SK-N-SH (cell line): ENCODE data around the gene CASK. TPM values are rescaled to one million over a fixed set of nuclear protein-coding genes. Genes with fewer than 3 reads are reported as not detected.

Experiments
- CTCF ChIA-PET: fragments of 300-600, 350-600 bp; formaldehyde crosslinking; extraction: SDS; loops from one replicate; lab custom pipeline; 2021; lab: Yijun Ruan, JAX
- POLR2A ChIA-PET: fragments of 350-600 bp; sonication (Branson Sonifier 250); formaldehyde crosslinking; extraction: SDS; loops from one replicate; lab custom pipeline; 2020; ENCODE audit warnings: antibody characterized with exemption, inconsistent platforms; lab: Yijun Ruan, JAX
- DNase-seq: peaks from one replicate; pipeline ENCODE4 v3.0.0; 2012
- H2AFZ ChIP-seq: fragments of 200-600 bp; sonication (generic); 2 replicates; pipeline ENCODE4 v1.8.1; 2016; ENCODE audit warnings: antibody characterized with exemption, mild to moderate bottlenecking, low read depth
- H3F3A ChIP-seq: fragments of 200-600 bp; sonication (generic); replicated peaks from 2 replicates; pipeline ENCODE3; 2016; ENCODE audit warnings: antibody characterized with exemption, mild to moderate bottlenecking; ENCODE audit not compliant: insufficient read depth
- H3K27ac ChIP-seq, 2 experiments: fragments of 200-500 bp in 1 of 2; fragments of 200-600 bp in 1 of 2; sonication (Bioruptor generic) in 1 of 2; sonication (generic), shearing (Covaris generic) in 1 of 2; 2 replicates each; pipeline versions ENCODE4 v1.5.1 to v1.6.1; 2014 to 2016; ENCODE audit warnings: low read depth in 2 of 2, inconsistent platforms in 1 of 2, low read length in 1 of 2, mild to moderate bottlenecking in 1 of 2, mixed read lengths in 1 of 2
- H3K27me3 ChIP-seq: fragments of 200-600 bp; sonication (generic), shearing (Covaris generic); 2 replicates; pipeline ENCODE4 v1.6.1; 2016; ENCODE audit warnings: mixed run types; ENCODE audit not compliant: insufficient read depth
- H3K36me3 ChIP-seq, 2 experiments: fragments of 200-500 bp in 1 of 2; fragments of 200-600 bp in 1 of 2; sonication (Bioruptor generic) in 1 of 2; sonication (generic) in 1 of 2; replicated peaks in 1 of 2; 2 replicates each; pipeline versions ENCODE3 to v1.5.1; 2014 to 2016; ENCODE audit warnings: low read length in 1 of 2, mild to moderate bottlenecking in 1 of 2; ENCODE audit not compliant: insufficient read depth in 2 of 2, control insufficient read depth in 1 of 2
- H3K4me1 ChIP-seq, 2 experiments: fragments of 200-500 bp in 1 of 2; fragments of 200-600 bp in 1 of 2; sonication (Bioruptor generic) in 1 of 2; sonication (generic), shearing (Covaris generic) in 1 of 2; 2 replicates each; pipeline versions ENCODE4 v1.5.1 to v1.6.1; 2014 to 2016; ENCODE audit warnings: low read depth in 1 of 2, low read length in 1 of 2, mixed run types in 1 of 2; ENCODE audit not compliant: insufficient read depth in 2 of 2, control insufficient read depth in 1 of 2
- H3K4me2 ChIP-seq: fragments of 200-600 bp; sonication (generic), shearing (Covaris generic); 2 replicates; pipeline ENCODE4 v1.6.1; 2017; ENCODE audit warnings: mixed run types
- H3K4me3 ChIP-seq, 2 experiments: fragments of 200-500 bp in 1 of 2; fragments of 200-600 bp in 1 of 2; sonication (Bioruptor generic) in 1 of 2; sonication (generic), shearing (Covaris generic) in 1 of 2; 2 replicates each; pipeline versions ENCODE4 v1.5.1 to v1.8.1; 2014 to 2016; ENCODE audit warnings: low read depth in 2 of 2, inconsistent platforms in 1 of 2, low read length in 1 of 2, mild to moderate bottlenecking in 1 of 2, mixed read lengths in 1 of 2, moderate library complexity in 1 of 2
- H3K79me2 ChIP-seq: fragments of 200-600 bp; sonication (generic); 2 replicates; pipeline ENCODE4 v1.8.1; 2017; ENCODE audit warnings: mild to moderate bottlenecking; ENCODE audit not compliant: insufficient read depth
- H3K9ac ChIP-seq: fragments of 200-600 bp; sonication (generic); 2 replicates; pipeline ENCODE4 v1.6.1; 2017; ENCODE audit warnings: mixed run types
- H3K9me2 ChIP-seq: fragments of 200-600 bp; sonication (generic); 2 replicates; pipeline ENCODE4 v1.6.1; 2017; ENCODE audit warnings: mixed run types
- H3K9me3 ChIP-seq: fragments of 200-600 bp; sonication (generic); 2 replicates; pipeline ENCODE4 v1.6.1; 2017; ENCODE audit warnings: mixed run types, mild to moderate bottlenecking, moderate library complexity
- H4K20me1 ChIP-seq: fragments of 200-600 bp; sonication (generic); 2 replicates; pipeline ENCODE4 v1.6.1; 2017; ENCODE audit warnings: mild to moderate bottlenecking, mixed run types; ENCODE audit not compliant: insufficient read depth
- CTCF ChIP-seq: fragments of 200-600 bp; sonication (generic); IDR thresholded peaks from 2 replicates; pipeline ENCODE4 v1.6.1; 2017; ENCODE audit warnings: antibody characterized with exemption, mild to moderate bottlenecking, moderate library complexity
- ELF1 ChIP-seq: IDR thresholded peaks from 2 replicates; pipeline ENCODE4 v1.4.0; 2012
- EP300 ChIP-seq, 2 experiments: IDR thresholded peaks; 2 replicates each; pipeline versions ENCODE4 v1.4.0 to v1.6.1; 2012; ENCODE audit warnings: borderline replicate concordance in 1 of 2, low read depth in 1 of 2, low read length in 1 of 2
- GABPA ChIP-seq: IDR thresholded peaks from 2 replicates; pipeline ENCODE4 v1.4.0; 2012; ENCODE audit warnings: low read depth, mild to moderate bottlenecking
- GATA2 ChIP-seq: sonication (generic); formaldehyde crosslinking; IDR thresholded peaks from 2 replicates; pipeline ENCODE4 v1.5.0; 2020; ENCODE audit warnings: mild to moderate bottlenecking, missing genetic modification reagents
- IRF3 ChIP-seq: fragments of 150-350 bp; IDR thresholded peaks from 2 replicates; pipeline ENCODE4 v1.6.1; 2016; ENCODE audit warnings: mild to moderate bottlenecking, low read depth, low read length
- JUND ChIP-seq: IDR thresholded peaks from 2 replicates; pipeline ENCODE4 v1.4.0; 2012
- MXI1 ChIP-seq: IDR thresholded peaks from 2 replicates; pipeline ENCODE4 v1.6.1; 2012; ENCODE audit warnings: mild to moderate bottlenecking, low read depth, low read length, improper control_type of control experiment
- NRF1 ChIP-seq: IDR thresholded peaks from 2 replicates; pipeline ENCODE4 v1.6.1; 2012; ENCODE audit warnings: low read depth, mild to moderate bottlenecking, low read length
- REST ChIP-seq: IDR thresholded peaks from 2 replicates; pipeline ENCODE4 v1.6.1; 2012; ENCODE audit warnings: mild to moderate bottlenecking, low read depth, low read length, moderate library complexity
- RFX5 ChIP-seq: IDR thresholded peaks from 2 replicates; pipeline ENCODE4 v1.6.1; 2012; ENCODE audit warnings: mild to moderate bottlenecking, improper control_type of control experiment, low read length
- SIN3A ChIP-seq: IDR thresholded peaks from 2 replicates; pipeline ENCODE4 v1.6.1; 2012; ENCODE audit warnings: low read depth, mild to moderate bottlenecking, low read length, moderate library complexity, borderline replicate concordance
- TAF1 ChIP-seq: IDR thresholded peaks from 2 replicates; pipeline ENCODE4 v1.6.1; 2012; ENCODE audit warnings: low read depth, mild to moderate bottlenecking, low read length, moderate library complexity, borderline replicate concordance
- TEAD4 ChIP-seq: IDR thresholded peaks from 2 replicates; pipeline ENCODE4 v1.4.0; 2012; ENCODE audit warnings: mild to moderate bottlenecking, borderline replicate concordance; ENCODE audit not compliant: insufficient read depth
- YY1 ChIP-seq: IDR thresholded peaks from 2 replicates; pipeline ENCODE4 v1.4.0; 2012; ENCODE audit warnings: low read depth, mild to moderate bottlenecking
- ZBTB33 ChIP-seq: IDR thresholded peaks from 2 replicates; pipeline ENCODE4 v1.4.0; 2012; ENCODE audit warnings: low read depth, borderline replicate concordance
- WGBS: methylation state at CpG from one replicate; pipeline ENCODE4 v1.1.6; 2017; ENCODE audit warnings: low lambda C conversion rate; 5-methylcytosine and 5-hydroxymethylcytosine counted together
- polyA plus RNA-seq, 3 experiments: library from polyadenylated mRNA; depleted of rRNA; stranded (reverse); fragments of >200 nt; gene quantifications; 2 replicates each; pipeline ENCODE4 v1.2.3, GENCODE V29; 2012
- TF ChIP-seq, protein P1 (sequence below): IDR thresholded peaks from 2 replicates; pipeline ENCODE4; 2012
- TF ChIP-seq, protein P2 (sequence below): IDR thresholded peaks from 2 replicates; pipeline ENCODE4 v1.4.0; 2012; ENCODE audit warnings: low read depth

Gene CASK
- polyA plus RNA-seq, 1 of the 3 experiments (the other 2 are of a cell fraction): 7.0 TPM

- H3F3A ChIP-seq: no peaks in the 10 kb centered on the region
- H3K9me3 ChIP-seq: no peaks in the 10 kb centered on the region
- ChIA-PET CTCF (no interaction called here), POLR2A (no interaction called here)
- H3K9me2 ChIP-seq: no peaks in the 10 kb centered on the region
- no peak overlapping the region for H3K4me3 ChIP-seq
- no peaks in the 10 kb centered on the region; the same call in 1 of the 2 replicates for H3K27me3 ChIP-seq
- no peak overlapping the region for H3K9ac ChIP-seq
- TF ChIP-seq ELF1: no peak
- no peak for TF ChIP-seq RFX5
- TF ChIP-seq YY1: no peak
- TF ChIP-seq SIN3A: no peak
- TF ChIP-seq EP300 (IDR thresholded peaks at IDR 0.05; ENCODE audit: borderline replicate concordance in 1 of 2, low read depth in 1 of 2, low read length in 1 of 2): no peak
- no peak for TF ChIP-seq REST
- TF ChIP-seq TAF1: no peak
- no peak for TF ChIP-seq TEAD4
- no peak for TF ChIP-seq GABPA
- TF ChIP-seq GATA2: no peak
- TF ChIP-seq CTCF: no peak
- no peaks in the 10 kb centered on the region for H3K4me1 ChIP-seq
- no peaks in the 10 kb centered on the region for H3K36me3 ChIP-seq
- no peak for DNase-seq
- no peak overlapping the region for H3K27ac ChIP-seq
- no peaks in the 10 kb centered on the region for H3K79me2 ChIP-seq
- no peak overlapping the region for H3K4me2 ChIP-seq
- H4K20me1 ChIP-seq: no peaks in the 10 kb centered on the region
- no peak overlapping the region for H2AFZ ChIP-seq
- WGBS: 66% methylated on average over 6 of the region's 6 CpGs
Measured at GRCh38 chrX:41802958-41803357, 120.4 kb downstream of the CASK start.

- H4K20me1 ChIP-seq: no peaks in the 10 kb centered on the region
- no peak for TF ChIP-seq MXI1
- no peak for TF ChIP-seq GABPA
- no peak for TF ChIP-seq IRF3
- no peak for TF ChIP-seq JUND
- TF ChIP-seq TAF1: no peak
- TF ChIP-seq, protein P1, sequence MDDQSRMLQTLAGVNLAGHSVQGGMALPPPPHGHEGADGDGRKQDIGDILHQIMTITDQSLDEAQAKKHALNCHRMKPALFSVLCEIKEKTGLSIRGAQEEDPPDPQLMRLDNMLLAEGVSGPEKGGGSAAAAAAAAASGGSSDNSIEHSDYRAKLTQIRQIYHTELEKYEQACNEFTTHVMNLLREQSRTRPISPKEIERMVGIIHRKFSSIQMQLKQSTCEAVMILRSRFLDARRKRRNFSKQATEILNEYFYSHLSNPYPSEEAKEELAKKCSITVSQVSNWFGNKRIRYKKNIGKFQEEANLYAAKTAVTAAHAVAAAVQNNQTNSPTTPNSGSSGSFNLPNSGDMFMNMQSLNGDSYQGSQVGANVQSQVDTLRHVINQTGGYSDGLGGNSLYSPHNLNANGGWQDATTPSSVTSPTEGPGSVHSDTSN: no peak
- no peak for TF ChIP-seq NRF1
- no peak for TF ChIP-seq ZBTB33
- TF ChIP-seq RFX5: no peak
- TF ChIP-seq TEAD4: no peak
- TF ChIP-seq, protein P2, sequence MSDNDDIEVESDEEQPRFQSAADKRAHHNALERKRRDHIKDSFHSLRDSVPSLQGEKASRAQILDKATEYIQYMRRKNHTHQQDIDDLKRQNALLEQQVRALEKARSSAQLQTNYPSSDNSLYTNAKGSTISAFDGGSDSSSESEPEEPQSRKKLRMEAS: no peak
Measured at GRCh38 chrX:41799661-41800060, 123.7 kb downstream of the CASK start.

More at GRCh38 chrX:41799661-41800060, 123.7 kb downstream of the CASK start:
- H3K36me3 ChIP-seq: no peaks in the 10 kb centered on the region
- no peak overlapping the region for H3K27ac ChIP-seq
- H2AFZ ChIP-seq: no peak overlapping the region
- H3K9me3 ChIP-seq: no peaks in the 10 kb centered on the region
- no peaks in the 10 kb centered on the region; the same call in 1 of the 2 replicates for H3K27me3 ChIP-seq
- no peak for DNase-seq
- no peaks in the 10 kb centered on the region for H3K9me2 ChIP-seq
- no peaks in the 10 kb centered on the region for H3K4me1 ChIP-seq
- H3K4me3 ChIP-seq: no peak overlapping the region
- WGBS: 28% methylated on average over 6 of the region's 6 CpGs
- H3K4me2 ChIP-seq: no peak overlapping the region
- CTCF ChIA-PET: interaction anchor here (1.4 to 4.1 kb wide), 4 partner anchors 15 to 41 kb away, joined by 4 to 22 read pairs (median 6); no protein-coding TSS in a partner anchor
- no peak overlapping the region for H3K9ac ChIP-seq
- H3F3A ChIP-seq: no peaks in the 10 kb centered on the region
- POLR2A ChIA-PET: no interaction called here
- no peaks in the 10 kb centered on the region for H3K79me2 ChIP-seq
